Kidney (tissue), 14 donors: ENCODE measurements around the gene ZIC2. TPM values are rescaled to one million over a fixed set of nuclear protein-coding genes. Genes with fewer than 3 reads are reported as not detected.

Experiments
- DNase-seq, 5 donors: peaks; one replicate each; pipeline ENCODE4 v3.0.0-alpha.2; 2013 to 2020
- FAIRE-seq: peaks from 2 replicates; lab custom pipeline; 2012; peaks lifted over from hg19 to GRCh38; lab: Jason Lieb, UNC
- H3K27ac ChIP-seq, 2 donors: one replicate each; pipeline ENCODE4 v1.7.0; 2013; ENCODE audit warnings: low read depth in 2 of 2, low read length in 2 of 2, inconsistent platforms in 1 of 2
- H3K27me3 ChIP-seq: one replicate; pipeline ENCODE4 v1.7.1; 2013; ENCODE audit warnings: low read length, inconsistent platforms; ENCODE audit not compliant: control insufficient read depth, insufficient read depth
- H3K36me3 ChIP-seq, 3 donors: one replicate each; pipeline versions ENCODE4 v1.7.0 to v1.7.1; 2013; ENCODE audit warnings: low read length in 3 of 3, control low read depth in 1 of 3, inconsistent platforms in 1 of 3; ENCODE audit not compliant: insufficient read depth in 3 of 3, control insufficient read depth in 2 of 3
- H3K4me1 ChIP-seq, 3 donors: one replicate each; pipeline versions ENCODE4 v1.7.0 to v1.7.1; 2013; ENCODE audit warnings: low read length in 3 of 3, inconsistent platforms in 1 of 3, low read depth in 1 of 3; ENCODE audit not compliant: control insufficient read depth in 2 of 3, insufficient read depth in 2 of 3
- H3K4me3 ChIP-seq, 3 donors: one replicate each; pipeline versions ENCODE4 v1.7.0 to v1.8.1; 2013; ENCODE audit warnings: low read length in 3 of 3, control low read depth in 1 of 3, inconsistent platforms in 1 of 3
- H3K9ac ChIP-seq, 3 donors: one replicate each; pipeline versions ENCODE4 v1.7.0 to v1.7.1; 2013; ENCODE audit warnings: low read length in 3 of 3, control low read depth in 1 of 3, inconsistent platforms in 1 of 3
- H3K9me3 ChIP-seq, 3 donors: one replicate each; pipeline versions ENCODE4 v1.7.0 to v1.7.1; 2013; ENCODE audit warnings: low read length in 3 of 3, control low read depth in 1 of 3, inconsistent platforms in 1 of 3; ENCODE audit not compliant: control insufficient read depth in 2 of 3, insufficient read depth in 1 of 3
- intact Hi-C: fragments of 100-400 bp; cut with DNase I; formaldehyde crosslinking; loops from one replicate; pipeline ENCODE4 v1.11.1; 2022
- polyA plus RNA-seq: library from polyadenylated mRNA; stranded (reverse); fragments of 350-450 nt; fragmentation: Illumina TruSeq; extraction: RNeasy Lipid Tissue Mini Kit (QIAGEN cat#74804); gene quantifications from one replicate; pipeline ENCODE4 v1.2.3, GENCODE V29; 2014; ENCODE audit warnings: low read depth, low replicate concordance; ENCODE audit not compliant: insufficient read depth
- total RNA-seq: library from RNA; stranded (reverse); fragmentation: NEBNext Ultra II Directional; extraction: Animal tissue kit (Norgen Biotek cat#: 25700); gene quantifications from one replicate; pipeline ENCODE4 v1.2.1, GENCODE V29; 2021
- TF ChIP-seq, protein P1 (sequence below): IDR thresholded peaks from 3 replicates; pipeline ENCODE4 v1.5.1; 2012; ENCODE audit warnings: mild to moderate bottlenecking, moderate library complexity, borderline replicate concordance; ENCODE audit not compliant: insufficient read depth; ENCODE audit errors: extremely low read depth
- donor health status: control.
- donor health status: control.
- donor health status: control.
- donor health status: control.
- donor health status: control.
- donor health status: DM: yes; HTN: yes; CAD: no.
- donor health status: Normal renal cell carcinoma (clear cell type).

ZIC2 gene
- total and polyA plus RNA-seq, 2 donors from 2014 or later, result 0.13 to 1.4 TPM

DNA sequence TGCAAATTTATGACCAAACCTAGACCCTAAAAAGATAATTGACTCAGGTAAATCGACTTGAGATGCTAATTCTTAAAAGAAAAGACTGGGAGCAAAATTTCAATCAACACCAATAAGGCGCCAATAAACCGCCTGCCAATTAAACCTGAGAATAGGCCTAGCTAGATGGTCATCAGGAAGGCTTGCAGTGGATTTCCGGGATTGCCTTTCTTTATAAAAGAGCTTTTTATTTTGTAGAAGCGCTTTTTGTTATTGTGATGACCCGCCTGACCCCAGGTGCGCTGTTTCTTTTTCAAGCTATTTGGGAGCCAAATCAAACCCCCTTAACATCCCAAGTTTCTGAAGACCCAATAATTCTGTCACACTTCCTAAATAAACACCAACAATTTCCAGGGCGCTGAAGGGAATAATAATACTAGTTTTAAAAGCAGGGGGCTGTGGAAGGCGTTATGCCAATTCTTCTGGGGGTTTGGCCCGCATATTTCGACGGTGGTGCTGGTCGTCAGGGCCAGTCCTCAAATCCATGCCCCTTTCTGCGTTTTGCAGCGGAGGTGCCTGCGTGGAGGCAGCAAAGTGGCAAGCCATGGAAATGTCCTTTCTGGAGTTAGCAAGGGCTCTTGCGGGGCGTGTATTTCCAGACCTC lies 7.2 kb upstream of the ZIC2 start:
- DNase-seq (peak in 2 of 5 donors; percentile 27 to 39), FAIRE-seq (no peak)
- intact Hi-C loops, result no loop called here
- Histone ChIP-seq H3K4me3 (no peak overlapping the region), H3K27ac (no peak overlapping the region), H3K36me3 (no peaks in the 10 kb centered on the region), H3K9me3 (no peaks in the 10 kb centered on the region), H3K4me1 (peaks cover 0 to 3% (median 0%) of the 10 kb centered on the region in 3 donors), H3K27me3 (peaks cover 73% of the 10 kb centered on the region), H3K9ac (no peak overlapping the region)
- TF ChIP-seq, protein P1, sequence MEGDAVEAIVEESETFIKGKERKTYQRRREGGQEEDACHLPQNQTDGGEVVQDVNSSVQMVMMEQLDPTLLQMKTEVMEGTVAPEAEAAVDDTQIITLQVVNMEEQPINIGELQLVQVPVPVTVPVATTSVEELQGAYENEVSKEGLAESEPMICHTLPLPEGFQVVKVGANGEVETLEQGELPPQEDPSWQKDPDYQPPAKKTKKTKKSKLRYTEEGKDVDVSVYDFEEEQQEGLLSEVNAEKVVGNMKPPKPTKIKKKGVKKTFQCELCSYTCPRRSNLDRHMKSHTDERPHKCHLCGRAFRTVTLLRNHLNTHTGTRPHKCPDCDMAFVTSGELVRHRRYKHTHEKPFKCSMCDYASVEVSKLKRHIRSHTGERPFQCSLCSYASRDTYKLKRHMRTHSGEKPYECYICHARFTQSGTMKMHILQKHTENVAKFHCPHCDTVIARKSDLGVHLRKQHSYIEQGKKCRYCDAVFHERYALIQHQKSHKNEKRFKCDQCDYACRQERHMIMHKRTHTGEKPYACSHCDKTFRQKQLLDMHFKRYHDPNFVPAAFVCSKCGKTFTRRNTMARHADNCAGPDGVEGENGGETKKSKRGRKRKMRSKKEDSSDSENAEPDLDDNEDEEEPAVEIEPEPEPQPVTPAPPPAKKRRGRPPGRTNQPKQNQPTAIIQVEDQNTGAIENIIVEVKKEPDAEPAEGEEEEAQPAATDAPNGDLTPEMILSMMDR, result no peak

DNA sequence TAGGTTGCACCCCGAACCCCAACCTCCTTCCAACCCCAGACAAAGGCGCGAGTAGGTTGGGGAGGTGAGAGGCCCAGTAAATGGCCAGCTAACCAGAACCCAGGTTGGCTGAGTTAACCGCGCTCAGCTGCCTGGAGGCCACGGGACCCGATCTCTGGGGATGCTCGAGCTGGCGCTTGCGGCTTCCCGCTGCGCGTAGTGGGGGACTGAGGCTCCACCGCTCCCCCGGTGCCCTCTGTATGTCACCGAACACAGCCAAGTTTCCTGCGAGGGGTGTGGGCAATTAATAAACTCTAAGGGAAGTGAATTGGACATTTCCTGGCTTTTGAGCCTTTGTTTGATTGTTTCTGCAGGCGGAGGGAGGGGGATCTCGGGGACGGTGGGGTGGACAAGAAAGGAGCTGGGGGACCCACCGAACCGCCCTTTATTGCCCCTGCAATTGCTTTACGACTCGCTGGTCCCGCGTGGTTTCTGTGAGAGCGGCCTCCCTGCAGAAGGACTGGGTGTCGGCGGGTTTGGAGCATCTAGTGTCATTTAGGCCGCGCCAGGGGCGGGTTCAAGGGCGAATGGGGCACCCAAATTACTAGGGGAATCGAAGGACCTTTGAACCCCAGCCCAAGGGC lies 6.5 kb upstream of the ZIC2 start:
- Histone ChIP-seq H3K9me3 (no peaks in the 10 kb centered on the region), H3K27me3 (peaks cover 75% of the 10 kb centered on the region), H3K36me3 (no peaks in the 10 kb centered on the region), H3K9ac (no peak overlapping the region), H3K4me1 (peaks cover 0 to 6% (median 0%) of the 10 kb centered on the region in 3 donors), H3K4me3 (no peak overlapping the region), H3K27ac (no peak overlapping the region)
- TF ChIP-seq, protein P1, result no peak
- FAIRE-seq (no peak), DNase-seq (peak in 1 of 5 donors; percentile 45)
- intact Hi-C loops, result no loop called here

DNA sequence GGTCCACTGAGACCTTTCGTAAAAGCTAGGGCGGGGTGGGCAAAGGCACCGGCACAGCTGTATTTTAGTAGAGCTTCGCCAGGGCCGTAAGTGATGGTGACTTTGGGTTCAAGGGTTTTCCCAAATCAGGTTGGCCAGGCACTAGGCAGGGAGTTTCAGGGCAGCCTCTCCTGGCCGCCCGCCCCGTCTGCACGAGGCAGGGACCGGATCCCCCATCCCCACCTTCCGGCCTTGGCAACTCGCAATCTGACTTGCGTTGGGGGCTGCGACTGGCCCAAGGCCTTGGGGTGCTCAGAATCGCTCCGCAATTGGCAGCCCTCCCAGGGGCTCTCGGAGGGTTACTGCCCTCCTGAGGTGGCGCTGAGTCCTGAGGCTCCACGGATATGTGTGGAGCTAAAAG lies 6.0 kb upstream of the ZIC2 start:
- TF ChIP-seq, protein P1, result no peak
- peaks cover 0 to 8% (median 0%) of the 10 kb centered on the region in 3 donors for H3K4me1 ChIP-seq
- intact Hi-C loops, result no loop called here
- no peak overlapping the region for H3K4me3 ChIP-seq
- H3K9ac ChIP-seq, result no peak overlapping the region
- DNase-seq (peak in 2 of 5 donors; percentile 36 to 46), FAIRE-seq (no peak)
- H3K36me3 ChIP-seq, result no peaks in the 10 kb centered on the region
- H3K9me3 ChIP-seq, result no peaks in the 10 kb centered on the region
- H3K27ac ChIP-seq, result no peak overlapping the region
- H3K27me3 ChIP-seq, result peaks cover 73% of the 10 kb centered on the region
